CD14-positive monocyte (primary cell): ENCODE measurements around the gene CNNM4. TPM values are rescaled to one million over a fixed set of nuclear protein-coding genes. Genes with fewer than 3 reads are reported as not detected.

Experiments used
- DNase-seq, 3 donors: peaks; one replicate each; pipeline ENCODE4 v3.0.0-alpha.2; 2011 to 2022
- H2AFZ ChIP-seq: 2 replicates; pipeline ENCODE4 v1.6.0; 2012; ENCODE audit warnings: mild to moderate bottlenecking, low read depth, low read length, inconsistent platforms; ENCODE audit not compliant: insufficient read depth, poor library complexity, severe bottlenecking
- H3K27ac ChIP-seq, 2 donors: 1 replicate in 1 of 2; 2 replicates in 1 of 2; pipeline ENCODE4 v1.5.1; 2012 to 2013; ENCODE audit warnings: low read length in 2 of 2, control low read depth in 1 of 2, inconsistent platforms in 1 of 2, low read depth in 1 of 2, mild to moderate bottlenecking in 1 of 2
- H3K27me3 ChIP-seq, 2 donors: one replicate each; pipeline versions ENCODE4 v1.6.0 to v1.6.1; 2011 to 2013; ENCODE audit warnings: low read length in 2 of 2; ENCODE audit not compliant: control insufficient read depth in 2 of 2, insufficient read depth in 2 of 2
- H3K36me3 ChIP-seq, 2 donors: replicated peaks in 1 of 2; 1 replicate in 1 of 2; 2 replicates in 1 of 2; pipeline versions ENCODE4 v1.5.1 to v1.6.1; 2012 to 2013; ENCODE audit warnings: low read length in 2 of 2, control low read depth in 1 of 2, inconsistent platforms in 1 of 2, mild to moderate bottlenecking in 1 of 2; ENCODE audit not compliant: insufficient read depth in 2 of 2, control insufficient read depth in 1 of 2
- H3K4me1 ChIP-seq, 2 donors: 1 replicate in 1 of 2; 2 replicates in 1 of 2; pipeline versions ENCODE4 v1.5.1 to v1.6.1; 2012 to 2013; ENCODE audit warnings: low read length in 2 of 2, control low read depth in 1 of 2, inconsistent platforms in 1 of 2, mild to moderate bottlenecking in 1 of 2, moderate library complexity in 1 of 2; ENCODE audit not compliant: insufficient read depth in 2 of 2, control insufficient read depth in 1 of 2
- H3K4me2 ChIP-seq: replicated peaks from 2 replicates; pipeline ENCODE3; 2012; ENCODE audit warnings: low read length, moderate library complexity, mild to moderate bottlenecking; ENCODE audit not compliant: poor library complexity, severe bottlenecking; ENCODE audit errors: extremely low read depth
- H3K4me3 ChIP-seq, 3 experiments: fragments of 200-600 bp in 1 of 3; sonication (generic) in 1 of 3; replicated peaks in 1 of 3; 1 replicate in 2 of 3; 2 replicates in 1 of 3; pipeline ENCODE4 v1.5.1; 2011 to 2013; ENCODE audit warnings: low read length in 3 of 3, mild to moderate bottlenecking in 3 of 3, control low read depth in 2 of 3, low read depth in 2 of 3, inconsistent platforms in 1 of 3, moderate library complexity in 1 of 3
- H3K79me2 ChIP-seq: 2 replicates; pipeline ENCODE4 v1.6.0; 2012; ENCODE audit warnings: mild to moderate bottlenecking, control low read depth, inconsistent platforms, low read length, moderate library complexity; ENCODE audit not compliant: insufficient read depth
- H3K9ac ChIP-seq: 2 replicates; pipeline ENCODE4 v1.6.0; 2017; ENCODE audit warnings: low read length, mild to moderate bottlenecking; ENCODE audit not compliant: insufficient read depth, poor library complexity, severe bottlenecking
- H3K9me3 ChIP-seq, 2 donors: replicated peaks in 1 of 2; 1 replicate in 1 of 2; 2 replicates in 1 of 2; pipeline versions ENCODE4 v1.5.1 to v1.6.1; 2012 to 2013; ENCODE audit warnings: low read length in 2 of 2, control low read depth in 1 of 2; ENCODE audit not compliant: control insufficient read depth in 1 of 2, insufficient read depth in 1 of 2
- H4K20me1 ChIP-seq: 2 replicates; pipeline ENCODE4 v1.6.0; 2012; ENCODE audit warnings: mild to moderate bottlenecking, low read length, control low read depth, moderate library complexity; ENCODE audit not compliant: insufficient read depth
- H3K27ac Mint-ChIP-seq, 7 donors: one replicate each; pipeline ENCODE4 v1.8.0; 2020; ENCODE audit warnings: mild to moderate bottlenecking in 7 of 7, mixed read lengths in 7 of 7, moderate library complexity in 6 of 7, inconsistent platforms in 2 of 7
- H3K27me3 Mint-ChIP-seq, 3 donors: one replicate each; pipeline ENCODE4 v1.8.0; 2021 to 2022; ENCODE audit warnings: low read depth in 3 of 3, mild to moderate bottlenecking in 3 of 3, mixed read lengths in 3 of 3, moderate library complexity in 3 of 3, inconsistent platforms in 1 of 3
- H3K36me3 Mint-ChIP-seq, 2 donors: one replicate each; pipeline ENCODE4 v1.8.0; 2020; ENCODE audit warnings: mixed read lengths in 2 of 2, inconsistent platforms in 1 of 2, mild to moderate bottlenecking in 1 of 2
- H3K4me1 Mint-ChIP-seq: one replicate; pipeline ENCODE4 v1.8.0; 2020; ENCODE audit warnings: mild to moderate bottlenecking, mixed read lengths
- H3K4me3 Mint-ChIP-seq, 2 donors: one replicate each; pipeline ENCODE4 v1.8.0; 2020; ENCODE audit warnings: mild to moderate bottlenecking in 2 of 2, mixed read lengths in 2 of 2, moderate library complexity in 1 of 2
- H3K9me3 Mint-ChIP-seq, 7 donors: one replicate each; pipeline ENCODE4 v1.8.0; 2020 to 2022; ENCODE audit warnings: mixed read lengths in 7 of 7, mild to moderate bottlenecking in 6 of 7, moderate library complexity in 6 of 7, inconsistent platforms in 2 of 7
- CTCF ChIP-seq: fragments of 200-600 bp; IDR thresholded peaks from one replicate; pipeline ENCODE4 v1.8.0; 2022; ENCODE audit warnings: antibody characterized with exemption, mild to moderate bottlenecking
- WGBS: methylation state at CpG from one replicate; pipeline ENCODE4 v1.1.5; 2013; ENCODE audit warnings: missing lambda C conversion rate; ENCODE audit not compliant: insufficient coverage; 5-methylcytosine and 5-hydroxymethylcytosine counted together
- intact Hi-C, 2 donors: fragments of 100-400 bp; cut with micrococcal nuclease; formaldehyde crosslinking; loops; one replicate each; pipeline versions ENCODE4 v1.15.0 to v1.15.1; 2023
- polyA plus RNA-seq, 3 donors: library from polyadenylated mRNA; depleted of rRNA in 1 of 3; unstranded in 2 of 3; stranded (reverse) in 1 of 3; fragments of 300-500 nt in 2 of 3; fragments of >200 nt in 1 of 3; fragmentation: Illumina TruSeq in 2 of 3; gene quantifications; 1 replicate in 2 of 3; 2 replicates in 1 of 3; pipeline ENCODE4 v1.2.3, GENCODE V29; 2012 to 2021

CNNM4 gene
- polyA plus RNA-seq, 3 donors: 2.3 to 8.3 (median 2.6) TPM

- H3K79me2 ChIP-seq: peaks cover 18% of the 10 kb centered on the region
- Mint-ChIP-seq H3K27me3 (peaks cover 8 to 14% (median 10%) of the 10 kb centered on the region in 3 donors), H3K4me3 (peak overlapping the region; percentile 77 to 88), H3K27ac (no peak overlapping the region), H3K4me1 (peaks cover 53% of the 10 kb centered on the region), H3K36me3 (peaks cover 35 to 36% of the 10 kb centered on the region in 2 donors), H3K9me3 (no peaks in the 10 kb centered on the region)
- no peak for DNase-seq
- peaks cover 4 to 23% of the 10 kb centered on the region in 2 donors for H3K36me3 ChIP-seq
- intact Hi-C loops: loop anchor here (5.0 to 10.0 kb wide), 3 partner anchors 39 to 56 kb away; partner anchors contain the start of genes ANKRD39 (in 2 of the 2) and CNNM4 (in 2 of the 2)
- no peaks in the 10 kb centered on the region for H3K27me3 ChIP-seq
- peak overlapping the region in 1 of 3 experiments; percentile 73 for H3K4me3 ChIP-seq
- peaks cover 56% of the 10 kb centered on the region for H4K20me1 ChIP-seq
- peak overlapping the region; percentile 43 for H3K9ac ChIP-seq
- H2AFZ ChIP-seq: no peak overlapping the region
- H3K27ac ChIP-seq: no peak overlapping the region
- peaks cover 22 to 35% of the 10 kb centered on the region in 2 donors for H3K4me1 ChIP-seq
- 100% methylated on average over 3 of the region's 8 CpGs for whole genome bisulfite sequencing
- peak overlapping the region; percentile 96 for H3K4me2 ChIP-seq
- TF ChIP-seq CTCF: no peak
- H3K9me3 ChIP-seq: no peaks in the 10 kb centered on the region
These were observed 57.2 kb downstream of the CNNM4 start for GRCh38 chr2:96817882-96818281.

GRCh38 chr2:96819128-96819875 is 58.6 kb downstream of the CNNM4 start:
- DNase-seq: no peak
- Histone ChIP-seq H4K20me1 (peaks cover 70% of the 10 kb centered on the region), H3K9ac (no peak overlapping the region), H3K79me2 (peaks cover 25% of the 10 kb centered on the region), H3K27ac (no peak overlapping the region), H2AFZ (no peak overlapping the region), H3K36me3 (peaks cover 11 to 38% of the 10 kb centered on the region in 2 donors), H3K4me3 (no peak overlapping the region), H3K4me2 (no peak overlapping the region), H3K9me3 (no peaks in the 10 kb centered on the region), H3K27me3 (no peaks in the 10 kb centered on the region), H3K4me1 (peaks cover 22 to 35% of the 10 kb centered on the region in 2 donors)
- Mint-ChIP-seq H3K27me3 (peaks cover 8 to 13% (median 10%) of the 10 kb centered on the region in 3 donors), H3K36me3 (peaks cover 36 to 45% of the 10 kb centered on the region in 2 donors), H3K9me3 (no peaks in the 10 kb centered on the region), H3K27ac (peak overlapping the region in 1 of 7 donors; percentile 30), H3K4me1 (peaks cover 52% of the 10 kb centered on the region), H3K4me3 (no peak overlapping the region)
- WGBS: 72% methylated on average over 8 of the region's 10 CpGs
- intact Hi-C loops: loop anchor here (5.0 to 10.0 kb wide), 3 partner anchors 38 to 57 kb away; partner anchors contain the start of genes ANKRD39 (in 2 of the 2) and CNNM4 (in 2 of the 2)
- TF ChIP-seq CTCF: no peak
